NB4 (cell line): Measurements from ENCODE around the gene C1orf21.

ENCODE experiments used
- CTCF ChIP-seq: IDR thresholded peaks from one replicate; pipeline ENCODE4 v1.5.1; 2012; ENCODE audit warnings: low read depth, low read length
- POLR2A ChIP-seq: IDR thresholded peaks from 2 replicates; pipeline ENCODE4 v1.6.1; 2011; ENCODE audit warnings: mild to moderate bottlenecking; ENCODE audit not compliant: insufficient read length; ENCODE audit errors: extremely low read depth

- TF ChIP-seq CTCF (no peak), POLR2A (no peak)
These were observed 75.3 kb downstream of the C1orf21 start for GRCh38 chr1:184462155-184462554.
